ENCODE measurements around the gene TOP3B. TPM values are rescaled to one million over a fixed set of nuclear protein-coding genes. Genes with fewer than 3 reads are reported as not detected.

TOP3B gene
- total and polyA plus RNA-seq, 9 of the 15 experiments (the other 6 are each of a cell fraction or from before 2014, with no cell fraction given), result 3.0 to 188 (median 112) TPM

- no peak for TF ChIP-seq ZNF707 (CRISPR knock-in tag; conservative IDR thresholded peaks at IDR 0.05)
- TF ChIP-seq, protein P1, sequence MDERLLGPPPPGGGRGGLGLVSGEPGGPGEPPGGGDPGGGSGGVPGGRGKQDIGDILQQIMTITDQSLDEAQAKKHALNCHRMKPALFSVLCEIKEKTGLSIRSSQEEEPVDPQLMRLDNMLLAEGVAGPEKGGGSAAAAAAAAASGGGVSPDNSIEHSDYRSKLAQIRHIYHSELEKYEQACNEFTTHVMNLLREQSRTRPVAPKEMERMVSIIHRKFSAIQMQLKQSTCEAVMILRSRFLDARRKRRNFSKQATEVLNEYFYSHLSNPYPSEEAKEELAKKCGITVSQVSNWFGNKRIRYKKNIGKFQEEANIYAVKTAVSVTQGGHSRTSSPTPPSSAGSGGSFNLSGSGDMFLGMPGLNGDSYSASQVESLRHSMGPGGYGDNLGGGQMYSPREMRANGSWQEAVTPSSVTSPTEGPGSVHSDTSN (CRISPR knock-in tag; IDR thresholded peaks at IDR 0.05; ENCODE audit: low read depth), result no peak
- TF ChIP-seq, protein P1 (tag; conservative IDR thresholded peaks at IDR 0.05; ENCODE audit: low read depth), result no peak
- TF ChIP-seq MBD1 (CRISPR knock-in tag; IDR thresholded peaks at IDR 0.05), result no peak
- no peak for TF ChIP-seq U2AF2 (optimal IDR thresholded peaks at IDR 0.05; ENCODE audit: low read depth, low read length)
- TF ChIP-seq ZNF184 (CRISPR knock-in tag; IDR thresholded peaks at IDR 0.05), result peak; percentile 3; the same call in 1 of the 2 replicates
- no peak for TF ChIP-seq SMAD3 (CRISPR knock-in tag; conservative IDR thresholded peaks at IDR 0.05)
- TF ChIP-seq, protein P2, sequence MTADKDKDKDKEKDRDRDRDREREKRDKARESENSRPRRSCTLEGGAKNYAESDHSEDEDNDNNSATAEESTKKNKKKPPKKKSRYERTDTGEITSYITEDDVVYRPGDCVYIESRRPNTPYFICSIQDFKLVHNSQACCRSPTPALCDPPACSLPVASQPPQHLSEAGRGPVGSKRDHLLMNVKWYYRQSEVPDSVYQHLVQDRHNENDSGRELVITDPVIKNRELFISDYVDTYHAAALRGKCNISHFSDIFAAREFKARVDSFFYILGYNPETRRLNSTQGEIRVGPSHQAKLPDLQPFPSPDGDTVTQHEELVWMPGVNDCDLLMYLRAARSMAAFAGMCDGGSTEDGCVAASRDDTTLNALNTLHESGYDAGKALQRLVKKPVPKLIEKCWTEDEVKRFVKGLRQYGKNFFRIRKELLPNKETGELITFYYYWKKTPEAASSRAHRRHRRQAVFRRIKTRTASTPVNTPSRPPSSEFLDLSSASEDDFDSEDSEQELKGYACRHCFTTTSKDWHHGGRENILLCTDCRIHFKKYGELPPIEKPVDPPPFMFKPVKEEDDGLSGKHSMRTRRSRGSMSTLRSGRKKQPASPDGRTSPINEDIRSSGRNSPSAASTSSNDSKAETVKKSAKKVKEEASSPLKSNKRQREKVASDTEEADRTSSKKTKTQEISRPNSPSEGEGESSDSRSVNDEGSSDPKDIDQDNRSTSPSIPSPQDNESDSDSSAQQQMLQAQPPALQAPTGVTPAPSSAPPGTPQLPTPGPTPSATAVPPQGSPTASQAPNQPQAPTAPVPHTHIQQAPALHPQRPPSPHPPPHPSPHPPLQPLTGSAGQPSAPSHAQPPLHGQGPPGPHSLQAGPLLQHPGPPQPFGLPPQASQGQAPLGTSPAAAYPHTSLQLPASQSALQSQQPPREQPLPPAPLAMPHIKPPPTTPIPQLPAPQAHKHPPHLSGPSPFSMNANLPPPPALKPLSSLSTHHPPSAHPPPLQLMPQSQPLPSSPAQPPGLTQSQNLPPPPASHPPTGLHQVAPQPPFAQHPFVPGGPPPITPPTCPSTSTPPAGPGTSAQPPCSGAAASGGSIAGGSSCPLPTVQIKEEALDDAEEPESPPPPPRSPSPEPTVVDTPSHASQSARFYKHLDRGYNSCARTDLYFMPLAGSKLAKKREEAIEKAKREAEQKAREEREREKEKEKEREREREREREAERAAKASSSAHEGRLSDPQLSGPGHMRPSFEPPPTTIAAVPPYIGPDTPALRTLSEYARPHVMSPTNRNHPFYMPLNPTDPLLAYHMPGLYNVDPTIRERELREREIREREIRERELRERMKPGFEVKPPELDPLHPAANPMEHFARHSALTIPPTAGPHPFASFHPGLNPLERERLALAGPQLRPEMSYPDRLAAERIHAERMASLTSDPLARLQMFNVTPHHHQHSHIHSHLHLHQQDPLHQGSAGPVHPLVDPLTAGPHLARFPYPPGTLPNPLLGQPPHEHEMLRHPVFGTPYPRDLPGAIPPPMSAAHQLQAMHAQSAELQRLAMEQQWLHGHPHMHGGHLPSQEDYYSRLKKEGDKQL (CRISPR knock-in tag; IDR thresholded peaks at IDR 0.05; ENCODE audit: borderline replicate concordance), result no peak
- no peak for TF ChIP-seq JUND (IDR thresholded peaks at IDR 0.05; ENCODE audit: borderline replicate concordance, low read depth, low read length)
- no peak for TF ChIP-seq JUND (tag; IDR thresholded peaks at IDR 0.05; ENCODE audit: borderline replicate concordance, low read depth, low read length)
- no peak for TF ChIP-seq KLF13 (tag; IDR thresholded peaks at IDR 0.05; ENCODE audit: borderline replicate concordance, low read depth)
- TF ChIP-seq TRIM24 (IDR thresholded peaks at IDR 0.05), result no peak
- TF ChIP-seq HDGF (IDR thresholded peaks at IDR 0.05), result no peak
- TF ChIP-seq ARID2 (IDR thresholded peaks at IDR 0.05), result no peak
- no peak for TF ChIP-seq TEAD4 (IDR thresholded peaks at IDR 0.05; ENCODE audit: low read length)
- peak; percentile 2; the same call in 1 of the 2 replicates for TF ChIP-seq TEAD4 (CRISPR knock-in tag; IDR thresholded peaks at IDR 0.05; ENCODE audit: borderline replicate concordance)
- TF ChIP-seq CREM (IDR thresholded peaks at IDR 0.05; ENCODE audit: low read depth), result no peak
- TF ChIP-seq ZNF174 (CRISPR knock-in tag; IDR thresholded peaks at IDR 0.05), result no peak
- no peak for TF ChIP-seq ZNF431 (CRISPR knock-in tag; IDR thresholded peaks at IDR 0.05)
- TF ChIP-seq XRCC3 (IDR thresholded peaks at IDR 0.05), result no peak
- no peak for TF ChIP-seq ZNF140 (CRISPR knock-in tag; IDR thresholded peaks at IDR 0.05)
- TF ChIP-seq MAFF (IDR thresholded peaks at IDR 0.05; ENCODE audit: low read length), result no peak
Observed at GRCh38 chr22:21923163-21923561, 59.4 kb downstream of the TOP3B start (continued).
